Mammary epithelial cell (primary cell): ENCODE data around the gene MYO3B.

Source experiments
- CTCF ChIP-seq, 2 donors: IDR thresholded peaks in 1 of 2; conservative IDR thresholded peaks in 1 of 2; 2 replicates each; pipeline ENCODE4 v1.5.1; 2011 to 2012; ENCODE audit warnings: inconsistent platforms in 2 of 2, low read length in 2 of 2, mild to moderate bottlenecking in 2 of 2, control low read depth in 1 of 2, low read depth in 1 of 2; ENCODE audit not compliant: insufficient read depth in 1 of 2; ENCODE audit errors: extremely low read depth in 1 of 2
- EZH2 ChIP-seq: IDR thresholded peaks from 2 replicates; pipeline ENCODE4 v1.6.1; 2012; ENCODE audit warnings: low read length, inconsistent platforms, borderline replicate concordance

GRCh38 chr2:170467568-170468422 lies 289.8 kb downstream of the MYO3B start:
- TF ChIP-seq CTCF (conservative IDR thresholded peaks at IDR 0.05 in 1 of 2, IDR thresholded peaks at IDR 0.05 in 1 of 2; ENCODE audit: extremely low read depth in 1 of 2, insufficient read depth in 1 of 2, low read depth in 1 of 2, low read length in 2 of 2) (no peak), EZH2 (no peak)
